ENCODE measurements around the gene XCL1. TPM values are rescaled to one million over a fixed set of nuclear protein-coding genes. Genes with fewer than 3 reads are reported as not detected.

The XCL1 gene
- total and polyA plus RNA-seq, 2 donors (not counting 1 experiment from before 2014, with no cell fraction given): not detected

GRCh38 chr1:168627370-168627769 lies 51.0 kb downstream of the XCL1 start:
- Histone ChIP-seq H4K20me1 (ENCODE audit: control insufficient read depth, extremely low read depth, insufficient read depth, low read length) (no peaks in the 10 kb centered on the region), H3K27ac (ENCODE audit: insufficient read depth, low read length) (no peak overlapping the region), H3K9ac (ENCODE audit: insufficient read depth, low read length) (no peak overlapping the region), H3K4me2 (ENCODE audit: extremely low read depth, insufficient read depth, low read length) (no peak overlapping the region), H3K27me3 (ENCODE audit: control insufficient read depth, insufficient read depth, low read length) (no peaks in the 10 kb centered on the region), H3K9me3 (ENCODE audit: control insufficient read depth, insufficient read depth, low read depth, low read length) (no peaks in the 10 kb centered on the region), H3K79me2 (ENCODE audit: control insufficient read depth, insufficient read depth, low read length) (no peaks in the 10 kb centered on the region), H3K4me3 (replicated peaks in 1 of 4; ENCODE audit: control extremely low read depth in 1 of 4, insufficient read depth in 1 of 4, low read depth in 3 of 4, low read length in 4 of 4) (no peak overlapping the region), H3K36me3 (ENCODE audit: control insufficient read depth, insufficient read depth, low read length) (no peaks in the 10 kb centered on the region), H3K4me1 (ENCODE audit: control insufficient read depth, extremely low read depth, insufficient read depth, low read length) (no peaks in the 10 kb centered on the region), H2AFZ (ENCODE audit: low read length) (no peak overlapping the region)
- TF ChIP-seq CTCF (conservative IDR thresholded peaks at IDR 0.05 in 1 of 2, IDR thresholded peaks at IDR 0.05 in 1 of 2; ENCODE audit: low read depth in 1 of 2, low read length in 2 of 2) (no peak), EZH2 (IDR thresholded peaks at IDR 0.05; ENCODE audit: low read length, missing control alignments) (no peak)
- no peak for DNase-seq (ENCODE audit: low read depth in 2 of 2)

- no peaks in the 10 kb centered on the region for H3K4me1 ChIP-seq (ENCODE audit: control insufficient read depth, extremely low read depth, insufficient read depth, low read length)
- H2AFZ ChIP-seq (ENCODE audit: low read length): no peak overlapping the region
- no peaks in the 10 kb centered on the region for H3K36me3 ChIP-seq (ENCODE audit: control insufficient read depth, insufficient read depth, low read length)
- H3K27me3 ChIP-seq (ENCODE audit: control insufficient read depth, insufficient read depth, low read length): no peaks in the 10 kb centered on the region
- peak; percentile 35 to 98 for DNase-seq (ENCODE audit: low read depth in 2 of 2)
- H4K20me1 ChIP-seq (ENCODE audit: control insufficient read depth, extremely low read depth, insufficient read depth, low read length): no peaks in the 10 kb centered on the region
- H3K9ac ChIP-seq (ENCODE audit: insufficient read depth, low read length): no peak overlapping the region
- TF ChIP-seq CTCF (conservative IDR thresholded peaks at IDR 0.05 in 1 of 2, IDR thresholded peaks at IDR 0.05 in 1 of 2; ENCODE audit: low read depth in 1 of 2, low read length in 2 of 2) (no peak), EZH2 (IDR thresholded peaks at IDR 0.05; ENCODE audit: low read length, missing control alignments) (no peak)
- H3K4me2 ChIP-seq (ENCODE audit: extremely low read depth, insufficient read depth, low read length): no peak overlapping the region
- no peak overlapping the region for H3K4me3 ChIP-seq (replicated peaks in 1 of 4; ENCODE audit: control extremely low read depth in 1 of 4, insufficient read depth in 1 of 4, low read depth in 3 of 4, low read length in 4 of 4)
- H3K79me2 ChIP-seq (ENCODE audit: control insufficient read depth, insufficient read depth, low read length): no peaks in the 10 kb centered on the region
- H3K27ac ChIP-seq (ENCODE audit: insufficient read depth, low read length): no peak overlapping the region
- H3K9me3 ChIP-seq (ENCODE audit: control insufficient read depth, insufficient read depth, low read depth, low read length): no peaks in the 10 kb centered on the region
These were observed 52.4 kb downstream of the XCL1 start for GRCh38 chr1:168628807-168629206.

GRCh38 chr1:168629466-168629865 lies 53.1 kb downstream of the XCL1 start:
- Histone ChIP-seq H3K4me1 (ENCODE audit: control insufficient read depth, extremely low read depth, insufficient read depth, low read length) (no peaks in the 10 kb centered on the region), H3K36me3 (ENCODE audit: control insufficient read depth, insufficient read depth, low read length) (no peaks in the 10 kb centered on the region), H3K9ac (ENCODE audit: insufficient read depth, low read length) (no peak overlapping the region), H3K27me3 (ENCODE audit: control insufficient read depth, insufficient read depth, low read length) (no peaks in the 10 kb centered on the region), H3K79me2 (ENCODE audit: control insufficient read depth, insufficient read depth, low read length) (no peaks in the 10 kb centered on the region), H3K4me3 (replicated peaks in 1 of 4; ENCODE audit: control extremely low read depth in 1 of 4, insufficient read depth in 1 of 4, low read depth in 3 of 4, low read length in 4 of 4) (no peak overlapping the region), H2AFZ (ENCODE audit: low read length) (no peak overlapping the region), H3K4me2 (ENCODE audit: extremely low read depth, insufficient read depth, low read length) (no peak overlapping the region), H3K9me3 (ENCODE audit: control insufficient read depth, insufficient read depth, low read depth, low read length) (no peaks in the 10 kb centered on the region), H4K20me1 (ENCODE audit: control insufficient read depth, extremely low read depth, insufficient read depth, low read length) (no peaks in the 10 kb centered on the region), H3K27ac (ENCODE audit: insufficient read depth, low read length) (no peak overlapping the region)
- no peak for TF ChIP-seq CTCF (conservative IDR thresholded peaks at IDR 0.05 in 1 of 2, IDR thresholded peaks at IDR 0.05 in 1 of 2; ENCODE audit: low read depth in 1 of 2, low read length in 2 of 2)
- no peak for TF ChIP-seq EZH2 (IDR thresholded peaks at IDR 0.05; ENCODE audit: low read length, missing control alignments)
- no peak for DNase-seq (ENCODE audit: low read depth in 2 of 2)

Other genes starting within 250 kb of the XCL1 start
- not detected in 2 replicates for gene XCL2, start 32.6 kb upstream of the XCL1 start, total RNA-seq
- gene XCL2, start 32.6 kb upstream of the XCL1 start, polyA plus RNA-seq: not detected in 2 replicates
- 4.1 and 13.6 TPM in 2 replicates for gene DPT, start 152.6 kb downstream of the XCL1 start, total RNA-seq
- gene DPT, start 152.6 kb downstream of the XCL1 start, polyA plus RNA-seq: 2.4 and 7.7 TPM in 2 replicates

Data from fibroblast of lung (primary cell).